GM19438 (cell line): ENCODE measurements around the gene FAM168A.

Source experiments
- ATAC-seq: cut with Tn5 transposase; IDR thresholded peaks from one replicate; pipeline ENCODE4 v1.9.1; 2021; ENCODE audit warnings: low read depth; ENCODE audit not compliant: unreplicated experiment

FAM168A gene

GRCh38 chr11:73380897-73381410, 217.0 kb downstream of the FAM168A start:
- no peak for ATAC-seq

GRCh38 chr11:73380331-73380730, 217.6 kb downstream of the FAM168A start:
- ATAC-seq = no peak

- no peak for ATAC-seq
Observed at GRCh38 chr11:73379189-73379880, 218.6 kb downstream of the FAM168A start.

GRCh38 chr11:73376803-73377629, 220.9 kb downstream of the FAM168A start:
- peak; percentile 18 for ATAC-seq

GRCh38 chr11:73376160-73376802, 221.6 kb downstream of the FAM168A start, which contains the start of gene RELT:
Gene RELT, plus strand, starts transcription at chr11:73376399. Its CDS starts 12,738 bp downstream, at chr11:73389137.
- ATAC-seq = peak; percentile 70

GRCh38 chr11:73375830-73376159, 222.1 kb downstream of the FAM168A start:
- ATAC-seq = no peak

GRCh38 chr11:73374151-73374550, 223.8 kb downstream of the FAM168A start:
- ATAC-seq = no peak

GRCh38 chr11:73372375-73372993, 225.4 kb downstream of the FAM168A start:
- no peak for ATAC-seq

- no peak for ATAC-seq
Observed at GRCh38 chr11:73367482-73368024, 230.4 kb downstream of the FAM168A start.

GRCh38 chr11:73366953-73367352, 231.0 kb downstream of the FAM168A start:
- ATAC-seq = no peak

GRCh38 chr11:73366265-73366610, 231.7 kb downstream of the FAM168A start:
- ATAC-seq = no peak

GRCh38 chr11:73365352-73366264, 232.3 kb downstream of the FAM168A start:
- ATAC-seq = no peak

GRCh38 chr11:73363147-73363546, 234.8 kb downstream of the FAM168A start:
- no peak for ATAC-seq

GRCh38 chr11:73361953-73362776, 235.7 kb downstream of the FAM168A start:
- no peak for ATAC-seq

GRCh38 chr11:73360743-73361369, 237.1 kb downstream of the FAM168A start:
- no peak for ATAC-seq

GRCh38 chr11:73359930-73360742, 237.8 kb downstream of the FAM168A start:
- no peak for ATAC-seq

GRCh38 chr11:73359341-73359740, 238.6 kb downstream of the FAM168A start:
- no peak for ATAC-seq
